Keratinocyte (primary cell): ENCODE data around the gene HDAC7. TPM values are rescaled to one million over a fixed set of nuclear protein-coding genes. Genes with fewer than 3 reads are reported as not detected.

Source experiments
- DNase-seq: peaks from one replicate; pipeline ENCODE4 v3.0.0-alpha.2; 2011; ENCODE audit warnings: low read depth, missing footprints, low spot score
- FAIRE-seq: peaks from 2 replicates; lab custom pipeline; 2011; peaks lifted over from hg19 to GRCh38; lab: Jason Lieb, UNC
- H2AFZ ChIP-seq: 2 replicates; pipeline ENCODE4 v1.6.0; 2012; ENCODE audit warnings: low read length, control low read depth, inconsistent platforms; ENCODE audit not compliant: control insufficient read depth
- H3K27ac ChIP-seq: 2 replicates; pipeline ENCODE4 v1.5.1; 2011; ENCODE audit warnings: low read length; ENCODE audit not compliant: control insufficient read depth, insufficient read depth
- H3K27me3 ChIP-seq: 3 replicates; pipeline ENCODE4 v1.6.0; 2011; ENCODE audit warnings: low read length; ENCODE audit not compliant: control insufficient read depth, insufficient read depth; ENCODE audit errors: extremely low read depth
- H3K36me3 ChIP-seq, 2 experiments: 2 replicates in 1 of 2; 3 replicates in 1 of 2; pipeline ENCODE4 v1.5.1; 2011; ENCODE audit warnings: low read length in 2 of 2, mild to moderate bottlenecking in 1 of 2; ENCODE audit not compliant: control insufficient read depth in 2 of 2, insufficient read depth in 2 of 2; ENCODE audit errors: extremely low read depth in 1 of 2
- H3K4me1 ChIP-seq: 3 replicates; pipeline ENCODE4 v1.5.1; 2011; ENCODE audit warnings: low read length; ENCODE audit not compliant: control insufficient read depth, insufficient read depth; ENCODE audit errors: extremely low read depth
- H3K4me2 ChIP-seq: 3 replicates; pipeline ENCODE4 v1.6.0; 2011; ENCODE audit warnings: low read depth, low read length; ENCODE audit not compliant: control insufficient read depth, insufficient read depth; ENCODE audit errors: extremely low read depth
- H3K4me3 ChIP-seq, 3 experiments: fragments of 200-600 bp in 1 of 3; sonication (generic) in 1 of 3; 2 replicates in 2 of 3; 3 replicates in 1 of 3; pipeline ENCODE4 v1.5.1; 2011 to 2016; ENCODE audit warnings: low read length in 3 of 3, mild to moderate bottlenecking in 3 of 3, control low read depth in 2 of 3, inconsistent platforms in 1 of 3, low read depth in 1 of 3, mixed read lengths in 1 of 3, mixed run types in 1 of 3, moderate library complexity in 1 of 3; ENCODE audit not compliant: control insufficient read depth in 2 of 3, insufficient read depth in 2 of 3; ENCODE audit errors: extremely low read depth in 1 of 3
- H3K79me2 ChIP-seq: 2 replicates; pipeline ENCODE4 v1.6.0; 2012; ENCODE audit warnings: low read length; ENCODE audit not compliant: control insufficient read depth, insufficient read depth
- H3K9ac ChIP-seq: 3 replicates; pipeline ENCODE4 v1.6.0; 2011; ENCODE audit warnings: low read length; ENCODE audit not compliant: control insufficient read depth, insufficient read depth; ENCODE audit errors: extremely low read depth
- H3K9me1 ChIP-seq: 3 replicates; pipeline ENCODE4 v1.6.0; 2011; ENCODE audit warnings: low read length; ENCODE audit not compliant: control insufficient read depth, insufficient read depth; ENCODE audit errors: extremely low read depth
- H3K9me3 ChIP-seq: 2 replicates; pipeline ENCODE4 v1.5.1; 2012; ENCODE audit warnings: low read depth, low read length; ENCODE audit not compliant: control insufficient read depth
- H4K20me1 ChIP-seq: 3 replicates; pipeline ENCODE4 v1.6.0; 2011; ENCODE audit warnings: low read length; ENCODE audit not compliant: control insufficient read depth, insufficient read depth; ENCODE audit errors: extremely low read depth
- CTCF ChIP-seq, 3 experiments: IDR thresholded peaks in 1 of 3; conservative IDR thresholded peaks in 1 of 3; optimal IDR thresholded peaks in 1 of 3; 2 replicates in 2 of 3; 3 replicates in 1 of 3; pipeline versions ENCODE3 to v1.5.1; 2011; ENCODE audit warnings: low read length in 3 of 3, mild to moderate bottlenecking in 3 of 3, moderate library complexity in 2 of 3, control low read depth in 1 of 3, inconsistent platforms in 1 of 3; ENCODE audit not compliant: insufficient read depth in 2 of 3; ENCODE audit errors: extremely low read depth in 1 of 3
- EZH2 ChIP-seq: IDR thresholded peaks from one replicate; pipeline ENCODE4 v1.6.1; 2012; ENCODE audit warnings: inconsistent platforms, mild to moderate bottlenecking, low read length, moderate library complexity
- dilution Hi-C: fragments of 300-500 bp; cut with MboI; formaldehyde crosslinking; loops from one replicate; pipeline ENCODE4 v1.7.0; 2020; ENCODE audit warnings: low sequenced_read_pairs; ENCODE audit not compliant: extremely low pct_ligation_motif_present
- polyA plus RNA-seq, 5 experiments: library from polyadenylated mRNA; depleted of rRNA in 3 of 5; stranded (reverse) in 3 of 5; stranded (forward) in 1 of 5; unstranded in 1 of 5; fragments of >200 nt; gene quantifications; 1 replicate in 1 of 5; 2 replicates in 3 of 5; 3 replicates in 1 of 5; pipeline versions ENCODE4 v1.2.1 to v1.2.3, GENCODE V29; 2011 to 2012; ENCODE audit warnings: missing spikeins in 2 of 5, low read depth in 1 of 5, low replicate concordance in 1 of 5

The HDAC7 gene
- polyA plus RNA-seq, 1 donor (not counting 4 experiments of a cell fraction or from before 2014, with no cell fraction given): 17.0 TPM

GRCh38 chr12:47850153-47851084 lies 30.7 kb upstream of the HDAC7 start:
- DNase-seq (no peak), FAIRE-seq (no peak)
- Histone ChIP-seq H4K20me1 (no peaks in the 10 kb centered on the region), H3K27ac (peak overlapping the region; percentile 33), H3K79me2 (no peaks in the 10 kb centered on the region), H3K4me3 (no peak overlapping the region), H3K36me3 (peaks cover 35 to 52% of the 10 kb centered on the region in 2 experiments), H3K27me3 (no peaks in the 10 kb centered on the region), H3K9ac (no peak overlapping the region), H3K9me1 (no peaks in the 10 kb centered on the region), H3K4me1 (peaks cover 14% of the 10 kb centered on the region), H2AFZ (no peak overlapping the region), H3K4me2 (no peak overlapping the region), H3K9me3 (no peaks in the 10 kb centered on the region)
- dilution Hi-C loops: no loop called here
- TF ChIP-seq CTCF (optimal IDR thresholded peaks at IDR 0.05 in 1 of 3, IDR thresholded peaks at IDR 0.05 in 1 of 3, conservative IDR thresholded peaks at IDR 0.05 in 1 of 3; ENCODE audit: extremely low read depth in 1 of 3, insufficient read depth in 2 of 3, low read length in 3 of 3) (no peak), EZH2 (no peak)

- FAIRE-seq: peak; percentile 26
- H3K4me2 ChIP-seq: no peak overlapping the region
Observed at GRCh38 chr12:47849261-47849660, 29.6 kb upstream of the HDAC7 start.

More at GRCh38 chr12:47849261-47849660, 29.6 kb upstream of the HDAC7 start:
- H3K27ac ChIP-seq: no peak overlapping the region
- dilution Hi-C loops: no loop called here
- H3K9ac ChIP-seq: no peak overlapping the region
- H2AFZ ChIP-seq: no peak overlapping the region
- H3K27me3 ChIP-seq: no peaks in the 10 kb centered on the region
- no peak for DNase-seq
- peaks cover 14% of the 10 kb centered on the region for H3K4me1 ChIP-seq
- no peaks in the 10 kb centered on the region for H4K20me1 ChIP-seq
- TF ChIP-seq CTCF (optimal IDR thresholded peaks at IDR 0.05 in 1 of 3, IDR thresholded peaks at IDR 0.05 in 1 of 3, conservative IDR thresholded peaks at IDR 0.05 in 1 of 3; ENCODE audit: extremely low read depth in 1 of 3, insufficient read depth in 2 of 3, low read length in 3 of 3): no peak
- no peak for TF ChIP-seq EZH2
- H3K9me1 ChIP-seq: peaks cover 2% of the 10 kb centered on the region
- H3K36me3 ChIP-seq: peaks cover 34 to 57% of the 10 kb centered on the region in 2 experiments
- H3K79me2 ChIP-seq: no peaks in the 10 kb centered on the region
- H3K4me3 ChIP-seq: no peak overlapping the region
- H3K9me3 ChIP-seq: no peaks in the 10 kb centered on the region
